Measurements from ENCODE around the gene TTC28.
"Not testable (repeated sequence)": the region's sequence is repeated elsewhere in the genome, so short reads cannot be mapped to it uniquely, and the experiment has no call there.

Gene TTC28

GRCh38 chr22:28568974-28569373 lies 110.7 kb downstream of the TTC28 start:
- not testable (repeated sequence) for H3K27me3 ChIP-seq (ENCODE audit: control insufficient read depth, insufficient read depth, low read length); H3K4me1 ChIP-seq (ENCODE audit: control insufficient read depth, insufficient read depth, low read length); H3K36me3 ChIP-seq (ENCODE audit: control insufficient read depth, insufficient read depth, low read length); H3K9ac ChIP-seq (ENCODE audit: low read depth, low read length); H3K9me3 ChIP-seq (ENCODE audit: control insufficient read depth, insufficient read depth, low read length); H3K4me3 ChIP-seq (ENCODE audit: low read depth, low read length)

GRCh38 chr22:28568099-28568498 lies 111.5 kb downstream of the TTC28 start:
- Histone ChIP-seq H3K27me3 (ENCODE audit: control insufficient read depth, insufficient read depth, low read length) (no peaks in the 10 kb centered on the region), H3K9me3 (ENCODE audit: control insufficient read depth, insufficient read depth, low read length) (no peaks in the 10 kb centered on the region), H3K4me1 (ENCODE audit: control insufficient read depth, insufficient read depth, low read length) (no peaks in the 10 kb centered on the region), H3K4me3 (ENCODE audit: low read depth, low read length) (no peak overlapping the region), H3K36me3 (ENCODE audit: control insufficient read depth, insufficient read depth, low read length) (no peaks in the 10 kb centered on the region), H3K9ac (ENCODE audit: low read depth, low read length) (no peak overlapping the region)

GRCh38 chr22:28566920-28567499 lies 112.6 kb downstream of the TTC28 start:
- H3K4me1 ChIP-seq (ENCODE audit: control insufficient read depth, insufficient read depth, low read length); H3K9me3 ChIP-seq (ENCODE audit: control insufficient read depth, insufficient read depth, low read length); H3K36me3 ChIP-seq (ENCODE audit: control insufficient read depth, insufficient read depth, low read length); H3K9ac ChIP-seq (ENCODE audit: low read depth, low read length); H3K27me3 ChIP-seq (ENCODE audit: control insufficient read depth, insufficient read depth, low read length); H3K4me3 ChIP-seq (ENCODE audit: low read depth, low read length): not testable (repeated sequence)

GRCh38 chr22:28563636-28564035 lies 116.0 kb downstream of the TTC28 start:
- Histone ChIP-seq H3K27me3 (ENCODE audit: control insufficient read depth, insufficient read depth, low read length) (no peaks in the 10 kb centered on the region), H3K36me3 (ENCODE audit: control insufficient read depth, insufficient read depth, low read length) (no peaks in the 10 kb centered on the region), H3K9me3 (ENCODE audit: control insufficient read depth, insufficient read depth, low read length) (no peaks in the 10 kb centered on the region), H3K4me1 (ENCODE audit: control insufficient read depth, insufficient read depth, low read length) (no peaks in the 10 kb centered on the region), H3K9ac (ENCODE audit: low read depth, low read length) (no peak overlapping the region), H3K4me3 (ENCODE audit: low read depth, low read length) (no peak overlapping the region)

DNA sequence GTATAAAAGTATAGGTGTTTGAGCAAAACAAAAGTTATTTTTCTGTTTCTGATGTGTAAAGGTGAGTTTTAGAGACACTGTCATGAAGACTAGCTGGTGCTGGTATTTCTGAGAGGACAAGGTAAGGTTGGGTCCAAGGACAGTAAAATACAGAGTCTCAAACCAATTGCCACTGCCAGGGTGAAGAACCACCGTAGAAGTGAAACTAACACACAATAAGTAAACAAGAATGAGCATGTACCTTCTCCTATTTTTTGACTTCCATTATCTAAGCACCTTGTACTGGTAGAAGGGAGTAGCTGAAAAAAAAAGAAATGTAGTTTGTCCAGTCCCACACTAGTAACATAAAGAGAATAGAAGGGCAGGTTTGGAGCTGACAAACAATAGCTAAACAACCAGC lies 117.3 kb downstream of the TTC28 start:
- H3K9ac ChIP-seq (ENCODE audit: low read depth, low read length) = no peak overlapping the region
- no peaks in the 10 kb centered on the region for H3K36me3 ChIP-seq (ENCODE audit: control insufficient read depth, insufficient read depth, low read length)
- no peaks in the 10 kb centered on the region for H3K9me3 ChIP-seq (ENCODE audit: control insufficient read depth, insufficient read depth, low read length)
- no peaks in the 10 kb centered on the region for H3K4me1 ChIP-seq (ENCODE audit: control insufficient read depth, insufficient read depth, low read length)
- H3K4me3 ChIP-seq (ENCODE audit: low read depth, low read length) = no peak overlapping the region
- H3K27me3 ChIP-seq (ENCODE audit: control insufficient read depth, insufficient read depth, low read length) = no peaks in the 10 kb centered on the region

GRCh38 chr22:28560743-28561101 lies 118.9 kb downstream of the TTC28 start:
- H3K9me3 ChIP-seq (ENCODE audit: control insufficient read depth, insufficient read depth, low read length); H3K27me3 ChIP-seq (ENCODE audit: control insufficient read depth, insufficient read depth, low read length); H3K4me3 ChIP-seq (ENCODE audit: low read depth, low read length); H3K36me3 ChIP-seq (ENCODE audit: control insufficient read depth, insufficient read depth, low read length); H3K4me1 ChIP-seq (ENCODE audit: control insufficient read depth, insufficient read depth, low read length); H3K9ac ChIP-seq (ENCODE audit: low read depth, low read length): not testable (repeated sequence)

DNA sequence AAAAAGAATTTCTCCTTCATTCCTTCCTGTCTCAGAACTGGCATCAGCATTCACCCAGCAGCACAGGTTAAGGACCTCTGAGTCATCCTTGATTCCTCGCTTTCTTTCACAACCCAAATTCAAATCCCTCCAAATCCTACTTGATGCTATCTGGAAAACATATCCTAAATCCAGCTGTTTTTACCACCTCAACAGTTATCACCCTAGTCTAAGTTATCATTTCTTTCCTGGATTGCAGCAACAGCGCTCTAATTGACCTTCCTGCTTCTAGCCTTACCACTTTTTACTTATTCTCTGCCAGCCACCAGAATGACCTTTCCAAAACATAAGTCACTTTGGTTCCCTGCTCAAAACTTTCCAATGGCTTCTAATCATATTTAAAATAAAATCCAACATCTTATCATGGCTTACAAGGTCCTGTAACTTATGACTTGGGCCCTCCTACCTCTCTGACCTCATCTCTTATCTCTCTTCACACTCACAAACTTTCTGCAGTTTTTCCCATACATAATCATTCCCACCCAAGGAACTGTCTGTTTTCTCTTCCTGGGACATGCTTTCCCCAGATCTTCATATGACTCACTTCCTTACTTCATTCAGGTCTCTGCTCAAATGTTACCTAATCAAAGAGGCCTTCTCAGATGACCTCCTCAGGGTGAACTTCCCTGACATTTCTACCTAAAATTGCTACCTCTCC lies 119.4 kb downstream of the TTC28 start:
- Histone ChIP-seq H3K27me3 (ENCODE audit: control insufficient read depth, insufficient read depth, low read length) (no peaks in the 10 kb centered on the region), H3K36me3 (ENCODE audit: control insufficient read depth, insufficient read depth, low read length) (no peaks in the 10 kb centered on the region), H3K9ac (ENCODE audit: low read depth, low read length) (no peak overlapping the region), H3K9me3 (ENCODE audit: control insufficient read depth, insufficient read depth, low read length) (no peaks in the 10 kb centered on the region), H3K4me1 (ENCODE audit: control insufficient read depth, insufficient read depth, low read length) (no peaks in the 10 kb centered on the region), H3K4me3 (ENCODE audit: low read depth, low read length) (no peak overlapping the region)

DNA sequence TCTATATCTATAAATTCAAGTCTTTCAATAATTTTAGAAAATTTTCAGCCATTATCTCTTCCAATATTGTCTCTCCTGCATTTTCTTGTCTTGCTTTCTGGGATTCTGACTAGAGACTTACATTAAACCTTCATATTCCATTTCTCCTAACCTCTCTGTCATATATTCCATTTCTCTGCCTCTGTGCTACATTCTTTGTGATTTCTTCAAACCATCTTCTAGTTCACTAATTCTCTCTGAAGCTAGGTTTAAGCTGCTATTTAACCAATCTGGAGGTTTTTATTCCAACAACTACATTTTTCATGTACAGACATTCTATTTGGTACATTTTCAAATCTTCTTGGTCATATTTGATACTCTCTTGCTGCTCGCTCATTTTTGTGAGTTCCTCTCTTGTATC lies 122.5 kb downstream of the TTC28 start:
- Histone ChIP-seq H3K27me3 (ENCODE audit: control insufficient read depth, insufficient read depth, low read length) (no peaks in the 10 kb centered on the region), H3K4me1 (ENCODE audit: control insufficient read depth, insufficient read depth, low read length) (no peaks in the 10 kb centered on the region), H3K9ac (ENCODE audit: low read depth, low read length) (no peak overlapping the region), H3K4me3 (ENCODE audit: low read depth, low read length) (no peak overlapping the region), H3K9me3 (ENCODE audit: control insufficient read depth, insufficient read depth, low read length) (no peaks in the 10 kb centered on the region), H3K36me3 (ENCODE audit: control insufficient read depth, insufficient read depth, low read length) (no peaks in the 10 kb centered on the region)

DNA sequence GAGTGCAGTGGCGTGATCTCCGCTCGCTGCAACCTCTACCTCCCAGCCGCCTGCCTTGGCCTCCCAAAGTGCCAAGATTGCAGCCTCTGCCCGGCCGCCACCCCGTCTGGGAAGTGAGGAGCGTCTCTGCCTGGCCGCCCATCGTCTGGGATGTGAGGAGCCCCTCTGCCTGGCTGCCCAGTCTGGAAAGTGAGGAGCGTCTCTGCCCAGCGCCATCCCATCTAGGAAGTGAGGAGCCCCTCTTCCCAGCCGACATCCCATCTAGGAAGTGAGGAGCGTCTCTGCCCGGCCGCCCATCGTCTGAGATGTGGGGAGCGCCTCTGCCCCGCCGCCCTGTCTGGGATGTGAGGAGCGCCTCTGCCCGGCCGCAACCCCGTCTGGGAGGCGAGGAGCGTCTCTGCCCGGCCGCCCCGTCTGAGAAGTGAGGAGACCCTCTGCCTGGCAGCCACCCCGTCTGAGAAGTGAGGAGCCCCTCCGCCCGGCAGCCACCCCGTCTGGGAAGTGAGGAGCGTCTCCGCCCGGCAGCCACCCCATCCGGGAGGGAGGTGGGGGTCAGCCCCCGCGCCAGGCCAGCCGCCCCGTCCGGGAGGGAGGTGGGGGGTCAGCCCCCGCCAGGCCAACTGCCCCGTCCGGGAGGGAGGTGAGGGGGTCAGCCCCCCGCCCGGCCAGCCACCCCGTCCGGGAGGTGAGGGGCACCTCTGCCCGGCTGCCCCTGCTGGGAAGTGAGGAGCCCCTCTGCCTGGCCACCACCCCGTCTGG lies 126.4 kb downstream of the TTC28 start:
- H3K9ac ChIP-seq (ENCODE audit: low read depth, low read length); H3K27me3 ChIP-seq (ENCODE audit: control insufficient read depth, insufficient read depth, low read length); H3K9me3 ChIP-seq (ENCODE audit: control insufficient read depth, insufficient read depth, low read length); H3K4me1 ChIP-seq (ENCODE audit: control insufficient read depth, insufficient read depth, low read length); H3K4me3 ChIP-seq (ENCODE audit: low read depth, low read length); H3K36me3 ChIP-seq (ENCODE audit: control insufficient read depth, insufficient read depth, low read length): not testable (repeated sequence)

GRCh38 chr22:28548406-28548805 lies 131.2 kb downstream of the TTC28 start:
- Histone ChIP-seq H3K36me3 (ENCODE audit: control insufficient read depth, insufficient read depth, low read length) (no peaks in the 10 kb centered on the region), H3K27me3 (ENCODE audit: control insufficient read depth, insufficient read depth, low read length) (no peaks in the 10 kb centered on the region), H3K4me3 (ENCODE audit: low read depth, low read length) (no peak overlapping the region), H3K9ac (ENCODE audit: low read depth, low read length) (no peak overlapping the region), H3K9me3 (ENCODE audit: control insufficient read depth, insufficient read depth, low read length) (no peaks in the 10 kb centered on the region), H3K4me1 (ENCODE audit: control insufficient read depth, insufficient read depth, low read length) (no peaks in the 10 kb centered on the region)

DNA sequence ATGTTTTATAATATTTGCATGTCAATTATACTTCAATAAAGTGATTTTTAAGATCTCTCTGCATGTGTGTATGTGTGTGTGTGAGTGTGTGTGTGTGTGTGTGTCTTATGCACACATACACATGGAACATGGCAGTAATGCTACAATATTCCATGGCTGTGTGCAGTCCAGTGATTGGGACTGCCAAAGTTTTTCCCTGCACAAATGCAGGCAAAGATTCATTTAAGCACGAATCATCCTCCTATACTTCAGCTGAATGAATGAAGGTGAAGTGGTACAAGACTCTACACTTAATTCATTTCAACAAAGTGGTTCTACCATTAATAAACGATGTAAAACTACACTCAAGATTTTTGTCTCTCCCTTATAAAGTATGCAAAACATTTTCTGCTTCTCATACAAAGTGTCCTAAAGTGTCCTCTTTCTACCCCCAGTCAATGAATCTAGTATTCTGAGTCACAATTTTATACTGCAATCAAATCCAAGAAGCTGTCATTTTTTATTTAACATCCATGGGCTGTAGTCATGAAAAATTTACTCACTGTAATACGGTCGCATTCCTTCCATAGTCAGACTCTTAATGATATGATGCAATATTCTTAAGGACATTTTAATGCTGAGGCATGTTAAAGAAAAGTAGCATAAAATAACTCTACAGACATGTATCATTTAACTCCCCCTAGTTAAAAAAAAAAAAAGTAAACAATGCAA lies 132.4 kb downstream of the TTC28 start:
- Histone ChIP-seq H3K9me3 (ENCODE audit: control insufficient read depth, insufficient read depth, low read length) (no peaks in the 10 kb centered on the region), H3K4me1 (ENCODE audit: control insufficient read depth, insufficient read depth, low read length) (no peaks in the 10 kb centered on the region), H3K36me3 (ENCODE audit: control insufficient read depth, insufficient read depth, low read length) (no peaks in the 10 kb centered on the region), H3K4me3 (ENCODE audit: low read depth, low read length) (no peak overlapping the region), H3K27me3 (ENCODE audit: control insufficient read depth, insufficient read depth, low read length) (no peaks in the 10 kb centered on the region), H3K9ac (ENCODE audit: low read depth, low read length) (no peak overlapping the region)
